Raji (cell line): ENCODE measurements around the gene PRCP.
A peak's percentile ranks its signal among the peaks of the same experiment; 100 is the strongest.

Experiments
- POLR2A ChIP-seq: IDR thresholded peaks from 2 replicates; pipeline ENCODE4 v1.6.1; 2011; ENCODE audit warnings: low read depth, low read length, control low read depth; ENCODE audit not compliant: insufficient read depth

PRCP gene

GRCh38 chr11:82906931-82907330 is 6.7 kb upstream of the PRCP start:
- TF ChIP-seq POLR2A = no peak

- no peak for TF ChIP-seq POLR2A
These were observed 6.0 kb upstream of the PRCP start for GRCh38 chr11:82906236-82906635.

DNA sequence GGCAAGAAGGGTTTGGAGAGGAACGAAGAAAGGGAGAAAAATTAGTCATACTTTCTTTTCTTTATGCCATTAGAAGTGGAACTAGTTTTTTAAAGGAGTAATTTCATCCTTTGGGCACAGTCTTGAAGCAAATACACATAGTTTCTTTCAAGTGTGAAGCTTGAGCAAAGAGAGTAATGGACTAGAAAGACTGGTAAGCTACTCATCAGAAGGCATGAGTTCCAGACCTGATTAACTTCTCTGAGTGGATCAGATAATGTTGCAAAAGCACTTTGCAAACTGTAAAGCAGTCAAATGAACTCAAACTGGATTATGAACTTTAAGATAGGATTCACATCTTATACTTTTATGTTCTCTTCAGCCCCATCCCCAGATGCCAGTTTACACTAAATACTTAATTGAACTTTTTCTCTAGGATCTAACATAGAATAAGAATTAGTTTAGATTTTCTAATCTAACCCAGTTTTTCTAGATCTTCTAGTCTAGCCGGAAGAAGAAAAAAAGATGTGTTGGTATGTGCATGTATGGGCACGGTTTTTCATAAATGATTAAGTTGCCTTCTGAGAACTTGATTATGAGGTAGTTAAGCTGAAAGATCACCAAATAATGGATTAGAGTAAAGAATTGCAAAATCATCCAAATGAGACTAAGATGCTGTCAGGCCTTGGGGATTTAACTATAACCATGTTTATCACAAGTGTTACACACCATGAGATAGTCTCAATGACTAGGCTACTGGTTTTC is 3.8 kb upstream of the PRCP start:
- no peak for TF ChIP-seq POLR2A

- no peak for TF ChIP-seq POLR2A
These were observed 2.6 kb upstream of the PRCP start for GRCh38 chr11:82902880-82903279.

- no peak for TF ChIP-seq POLR2A
These were observed 1.8 kb upstream of the PRCP start for GRCh38 chr11:82901922-82902485.

- peak; percentile 78 for TF ChIP-seq POLR2A
These were observed 1.1 kb upstream of the PRCP start, which contains the start of gene DDIAS for GRCh38 chr11:82901165-82901921. Gene DDIAS, plus strand, starts transcription at chr11:82901736. Its CDS starts 13,003 bp downstream, at chr11:82914739.

DNA sequence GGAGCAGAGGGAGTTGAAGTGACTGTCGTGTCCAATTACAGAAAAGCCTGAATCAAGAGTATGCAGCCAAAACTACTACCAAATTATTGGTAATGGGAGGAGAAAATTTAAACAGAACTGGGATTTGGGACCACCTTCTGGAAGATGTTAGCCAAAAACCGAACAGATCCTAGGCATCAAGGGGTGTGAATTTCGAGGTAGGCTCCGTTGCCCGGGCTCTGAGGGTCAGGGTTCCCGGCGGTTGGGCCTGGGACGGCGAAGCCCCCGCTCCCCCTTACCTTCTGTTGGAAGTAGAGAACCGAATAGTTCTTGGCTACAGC is 313 bp downstream of the PRCP start:
- TF ChIP-seq POLR2A = no peak

- no peak for TF ChIP-seq POLR2A
These were observed 927 bp downstream of the PRCP start for GRCh38 chr11:82899186-82899820.

DNA sequence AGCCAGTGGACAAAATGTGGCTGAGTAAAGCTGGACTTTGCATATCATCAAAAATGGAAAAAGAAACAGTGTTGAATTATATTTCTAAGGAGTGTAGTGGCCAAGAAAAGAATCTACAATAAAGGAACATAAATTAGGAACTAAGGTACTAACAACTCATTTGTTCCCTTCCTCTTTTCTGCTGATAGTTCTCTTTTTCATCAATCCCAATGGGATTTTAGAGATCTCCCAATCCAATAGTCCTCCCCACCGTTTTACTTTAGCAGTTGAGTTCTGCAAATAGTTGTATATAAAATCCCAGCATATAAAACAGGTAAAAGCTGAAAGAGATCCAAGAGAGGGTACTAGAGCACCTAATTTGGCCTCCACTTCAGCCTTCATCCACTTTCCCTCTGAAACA is 2.0 kb downstream of the PRCP start:
- no peak for TF ChIP-seq POLR2A

DNA sequence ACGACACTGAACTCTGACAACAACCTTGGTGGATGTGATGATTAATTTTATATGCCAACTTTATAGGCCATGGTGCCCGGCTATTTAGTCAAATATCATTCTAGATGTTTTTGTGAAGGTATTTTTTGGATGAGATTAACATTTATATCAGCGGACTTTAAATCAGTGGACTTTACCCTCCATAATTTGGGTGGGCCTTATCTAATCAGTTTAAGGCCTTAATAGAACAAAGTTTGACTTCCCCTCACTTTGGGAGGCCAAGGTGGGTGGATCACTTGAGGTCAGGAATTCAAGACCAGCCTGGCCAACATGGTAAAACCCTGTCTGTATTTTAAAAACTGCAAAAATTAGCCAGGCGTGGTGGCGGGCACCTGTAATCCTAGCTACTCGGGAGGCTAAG is 4.0 kb downstream of the PRCP start:
- no peak for TF ChIP-seq POLR2A

DNA sequence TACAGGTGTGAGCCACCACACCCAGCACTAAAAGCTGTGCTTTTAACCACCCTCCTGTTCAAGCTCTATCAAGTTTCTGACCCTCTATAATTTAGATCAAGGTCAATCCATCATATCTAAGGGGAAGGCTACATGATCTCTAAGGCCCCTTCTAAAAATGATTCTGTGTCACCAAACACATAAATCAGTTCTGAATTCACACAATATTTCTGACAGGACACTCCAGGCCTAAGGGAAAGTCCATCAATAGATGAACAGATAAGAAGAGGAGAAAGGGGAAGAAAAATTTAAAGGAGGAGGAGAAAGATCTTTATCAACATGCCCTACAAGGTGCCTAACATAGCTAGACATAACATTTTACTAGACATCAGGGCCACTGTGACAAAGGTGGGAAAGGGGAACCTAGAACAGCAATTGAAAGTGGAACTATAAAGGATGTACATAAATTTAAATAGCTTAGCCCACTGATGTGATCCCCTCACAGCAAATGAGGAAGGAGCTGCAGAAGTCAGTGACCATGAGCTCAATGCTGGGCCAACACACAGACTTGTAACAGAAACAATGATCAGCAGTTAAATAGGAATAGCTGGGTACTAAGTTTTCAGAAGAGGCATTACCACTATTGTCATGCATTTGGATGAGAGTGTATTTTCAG is 4.7 kb downstream of the PRCP start:
- TF ChIP-seq POLR2A = no peak

GRCh38 chr11:82892611-82893169 is 7.5 kb downstream of the PRCP start:
- TF ChIP-seq POLR2A = no peak

DNA sequence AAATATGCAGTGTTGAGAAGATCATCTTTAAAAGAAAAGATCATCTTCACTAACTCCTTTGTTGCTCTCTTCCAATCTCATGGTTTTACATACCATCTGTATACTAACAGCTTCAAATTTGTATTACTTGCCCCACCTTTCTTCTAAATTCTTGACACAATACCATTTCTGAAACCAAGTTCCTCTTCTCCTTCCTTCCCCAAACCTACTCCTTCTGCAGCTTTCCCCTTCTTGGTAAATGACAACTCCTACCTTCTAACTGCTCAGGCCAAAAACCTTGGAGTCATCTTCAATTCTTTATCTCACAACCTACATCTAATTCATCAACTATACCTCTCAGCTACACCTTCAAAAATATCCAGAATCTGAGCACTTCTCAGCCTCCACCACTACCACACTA is 9.3 kb downstream of the PRCP start:
- no peak for TF ChIP-seq POLR2A

DNA sequence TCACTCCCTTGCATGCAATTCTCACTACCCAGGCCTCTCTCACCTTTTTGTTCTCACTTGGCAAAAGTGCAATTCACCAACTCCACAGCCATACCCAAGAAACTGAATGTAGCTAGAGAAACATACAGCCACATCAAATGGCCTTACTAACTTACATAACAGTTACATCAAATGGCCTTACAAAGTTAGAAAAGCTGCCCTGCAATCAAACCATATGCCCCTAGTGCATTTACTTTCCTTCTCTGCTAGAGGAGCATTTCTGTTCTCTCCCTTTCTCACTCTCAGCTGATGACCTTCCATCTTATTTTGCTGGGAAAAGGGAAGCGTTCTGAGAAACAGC is 10.3 kb downstream of the PRCP start:
- TF ChIP-seq POLR2A = no peak
